Left ventricle myocardium inferior (tissue), 1 donor: ENCODE results near the gene ZNF646. TPM values are rescaled to one million over a fixed set of nuclear protein-coding genes. Genes with fewer than 3 reads are reported as not detected.

ENCODE experiments used
- DNase-seq: peaks from one replicate; pipeline ENCODE4 v3.0.0-alpha.2; 2020
- H3K27ac ChIP-seq: fragments of 200-600 bp; replicated peaks from 2 replicates; pipeline ENCODE4 v1.8.0; 2021
- H3K27me3 ChIP-seq: fragments of 200-600 bp; 2 replicates; pipeline ENCODE4 v1.8.0; 2021; ENCODE audit warnings: low read depth
- H3K36me3 ChIP-seq: fragments of 200-600 bp; 2 replicates; pipeline ENCODE4 v1.8.0; 2021
- H3K4me1 ChIP-seq: fragments of 200-600 bp; 2 replicates; pipeline ENCODE4 v1.8.0; 2021
- H3K4me3 ChIP-seq: fragments of 200-600 bp; 2 replicates; pipeline ENCODE4 v1.8.0; 2021; ENCODE audit warnings: mild to moderate bottlenecking, moderate library complexity
- H3K9me3 ChIP-seq: fragments of 200-600 bp; replicated peaks from 2 replicates; pipeline ENCODE4 v1.8.0; 2021
- CTCF ChIP-seq: fragments of 200-600 bp; IDR thresholded peaks from 2 replicates; pipeline ENCODE4 v1.8.0; 2021; ENCODE audit warnings: antibody characterized with exemption, mild to moderate bottlenecking, borderline replicate concordance
- intact Hi-C: fragments of 100-400 bp; cut with micrococcal nuclease; formaldehyde crosslinking; loops from one replicate; pipeline ENCODE4 v1.11.0; 2022
- total RNA-seq: library from RNA; stranded (reverse); fragmentation: NEBNext Ultra II Directional; extraction: Animal tissue kit (Norgen Biotek cat#: 25700); gene quantifications from one replicate; pipeline ENCODE4 v1.2.1, GENCODE V29; 2021
- donor health status: DM: no; HTN: yes; CAD: no; lungs with severe emphysema.

Gene ZNF646
- total RNA-seq, 1 donor from 2014 or later: 9.6 TPM

- intact Hi-C loops: no loop called here
- peaks cover 32% of the 10 kb centered on the region for H3K4me1 ChIP-seq
- peaks cover 10% of the 10 kb centered on the region for H3K36me3 ChIP-seq
- H3K27me3 ChIP-seq: no peaks in the 10 kb centered on the region
- no peaks in the 10 kb centered on the region for H3K9me3 ChIP-seq
- DNase-seq: no peak
- H3K27ac ChIP-seq: no peak overlapping the region
- no peak for TF ChIP-seq CTCF
- no peak overlapping the region for H3K4me3 ChIP-seq
Observed at GRCh38 chr16:31067342-31067741, 6.9 kb upstream of the ZNF646 start.

DNA sequence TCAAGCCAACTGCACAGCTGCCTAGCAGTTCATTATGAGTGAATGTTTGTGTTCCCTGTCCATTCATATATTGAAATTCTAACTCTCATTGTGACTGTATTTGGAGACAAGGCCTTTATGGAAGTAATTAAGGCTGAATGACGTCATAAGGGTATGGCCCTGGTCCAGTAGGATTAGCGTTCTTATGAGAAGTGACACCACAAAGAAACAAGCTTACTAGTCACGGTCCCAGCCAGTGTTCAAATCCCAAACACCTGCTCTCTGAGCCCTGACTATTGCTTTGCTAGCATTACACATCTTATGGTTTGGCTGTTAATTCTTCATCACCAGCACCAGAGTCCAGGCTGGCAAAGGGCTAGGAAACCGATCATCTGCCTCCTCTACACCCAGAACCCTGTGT lies 2.4 kb upstream of the ZNF646 start:
- intact Hi-C loops: loop anchor here (5.0 kb wide), 1 partner anchor 40 kb away; the partner anchor contains the start of gene STX4
- Histone ChIP-seq H3K27me3 (no peaks in the 10 kb centered on the region), H3K9me3 (no peaks in the 10 kb centered on the region), H3K4me1 (peaks cover 43% of the 10 kb centered on the region), H3K4me3 (peak overlapping the region; percentile 93), H3K27ac (peak overlapping the region; percentile 92), H3K36me3 (peaks cover 8% of the 10 kb centered on the region)
- no peak for DNase-seq
- TF ChIP-seq CTCF: no peak

GRCh38 chr16:31072540-31073141 lies 1.6 kb upstream of the ZNF646 start:
- no peak for DNase-seq
- intact Hi-C loops: loop anchor here (5.0 kb wide), 1 partner anchor 40 kb away; the partner anchor contains the start of gene STX4

GRCh38 chr16:31073142-31073969 lies 866 bp upstream of the ZNF646 start:
- peaks cover 23% of the 10 kb centered on the region for H3K36me3 ChIP-seq
- peak overlapping the region; percentile 92 for H3K27ac ChIP-seq
- DNase-seq: peak; percentile 93
- no peak for TF ChIP-seq CTCF
- no peaks in the 10 kb centered on the region for H3K9me3 ChIP-seq
- no peaks in the 10 kb centered on the region for H3K27me3 ChIP-seq
- H3K4me1 ChIP-seq: peaks cover 43% of the 10 kb centered on the region
- intact Hi-C loops: loop anchor here (5.0 kb wide), 1 partner anchor 41 kb away; the partner anchor contains the start of gene STX4
- peak overlapping the region; percentile 93 for H3K4me3 ChIP-seq

More at GRCh38 chr16:31072540-31073141, 1.6 kb upstream of the ZNF646 start:
- Histone ChIP-seq H3K36me3 (peaks cover 16% of the 10 kb centered on the region), H3K4me3 (peak overlapping the region; percentile 93), H3K27ac (peak overlapping the region; percentile 92), H3K9me3 (no peaks in the 10 kb centered on the region), H3K27me3 (no peaks in the 10 kb centered on the region), H3K4me1 (peaks cover 43% of the 10 kb centered on the region)
- no peak for TF ChIP-seq CTCF

DNA sequence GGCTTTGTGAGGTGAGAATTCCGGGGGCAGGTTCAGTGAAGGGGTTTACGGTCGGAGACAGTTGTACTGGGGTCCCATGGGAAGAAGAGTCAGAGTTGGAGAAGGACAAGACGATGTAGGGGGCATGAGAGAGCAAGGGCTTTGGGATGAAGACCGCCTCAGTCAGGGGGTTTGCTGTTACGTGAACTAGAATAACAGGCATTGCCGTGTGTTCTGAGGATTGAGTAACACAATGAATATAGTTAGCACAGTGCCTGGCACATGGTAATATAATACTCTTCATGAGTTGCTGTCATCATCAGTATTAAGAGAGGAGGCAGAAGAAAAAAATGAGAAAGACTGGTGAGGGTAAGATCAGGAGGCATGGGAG lies 577 bp downstream of the ZNF646 start:
- DNase-seq: no peak
- intact Hi-C loops: loop anchor here (5.0 kb wide), 1 partner anchor 42 kb away; the partner anchor contains the start of gene STX4
- Histone ChIP-seq H3K4me3 (peak overlapping the region; percentile 93), H3K9me3 (no peaks in the 10 kb centered on the region), H3K4me1 (peaks cover 43% of the 10 kb centered on the region), H3K27ac (peak overlapping the region; percentile 92), H3K36me3 (peaks cover 38% of the 10 kb centered on the region), H3K27me3 (no peaks in the 10 kb centered on the region)
- no peak for TF ChIP-seq CTCF
